Activated CD4-positive, CD25-positive, alpha-beta regulatory T cell treated with anti-CD3 and anti-CD28 coated beads, Interleukin-2, amount 50 U/mL, for 16 hours (primary cell): Measurements from ENCODE around the gene PLS1.
"Not testable (repeated sequence)": the region's sequence is repeated elsewhere in the genome, so short reads cannot be mapped to it uniquely, and the experiment has no call there.

Experiments used
- DNase-seq: peaks from one replicate; pipeline ENCODE4 v3.0.0-alpha.2; 2020; ENCODE audit warnings: low read depth, low spot score

Gene PLS1

DNA sequence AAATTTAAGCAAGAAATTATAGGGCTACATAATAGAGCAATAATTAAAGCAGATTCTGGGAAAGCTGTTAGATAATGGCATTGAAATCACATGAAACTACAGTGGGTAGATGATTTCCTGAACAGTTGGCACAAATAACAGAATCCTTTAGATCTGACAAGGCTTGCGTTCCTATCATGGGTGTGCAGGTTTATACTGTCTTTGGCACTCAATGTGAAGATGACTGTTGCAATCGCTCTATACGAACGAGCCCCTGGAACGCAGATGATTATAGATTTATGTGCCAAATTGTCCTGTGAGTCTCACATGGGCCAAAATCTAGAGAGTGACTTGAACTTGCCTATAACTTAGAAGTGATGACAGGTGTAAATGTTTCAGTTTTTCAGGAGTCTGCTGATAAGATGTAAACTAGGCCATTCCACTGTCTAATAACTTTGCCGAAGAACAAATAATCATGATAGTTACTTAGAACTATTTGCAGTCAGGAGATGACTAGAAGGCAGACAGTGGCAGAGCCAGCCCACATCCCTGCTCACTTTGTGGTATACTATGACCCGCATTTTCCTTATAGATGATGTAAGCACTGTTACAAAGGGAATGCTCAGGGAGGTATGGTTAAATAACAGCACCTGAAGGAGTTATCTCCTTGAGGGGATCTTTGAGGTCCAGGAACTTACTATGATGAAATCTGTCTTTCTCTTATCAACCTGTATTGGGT, 97.1 kb downstream of the PLS1 start:
- DNase-seq = no peak

DNA sequence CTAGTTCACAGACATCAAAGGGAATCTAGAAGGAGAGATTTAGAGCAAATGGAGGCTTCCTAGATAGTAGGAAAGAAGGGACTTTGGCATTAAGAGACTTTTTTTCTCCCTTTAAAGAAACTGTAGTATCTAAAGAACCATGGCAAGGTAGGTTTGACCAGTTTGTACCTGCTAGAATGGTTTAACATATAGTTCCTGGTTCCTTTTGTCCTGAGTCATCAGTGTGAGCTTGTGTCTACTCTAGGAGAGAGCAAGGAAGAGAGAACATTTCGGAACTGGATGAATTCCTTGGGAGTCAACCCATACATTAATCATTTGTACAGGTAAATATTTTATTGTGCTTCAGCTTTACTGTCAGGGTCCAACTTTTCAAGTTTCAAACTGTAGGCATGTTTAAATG, 98.0 kb downstream of the PLS1 start:
- DNase-seq = no peak

DNA sequence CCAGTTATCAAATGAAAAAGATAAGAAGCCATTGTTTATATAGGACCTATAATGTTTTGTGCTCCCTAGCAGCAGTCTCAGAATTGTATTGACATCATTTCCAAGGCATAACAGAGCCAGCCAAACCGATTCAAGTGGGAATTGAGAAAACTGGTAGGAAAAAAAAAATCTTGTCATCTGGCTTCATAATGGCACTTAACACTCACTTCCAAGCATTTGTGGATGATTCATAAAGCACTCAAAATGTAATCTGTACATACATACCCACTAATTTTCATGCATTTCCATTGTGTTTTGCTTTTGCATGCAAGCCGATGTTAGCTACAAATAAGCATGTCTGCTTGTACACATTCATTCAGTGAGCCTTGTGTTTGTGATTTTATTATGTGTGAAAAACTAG, 109.0 kb downstream of the PLS1 start:
- DNase-seq = no peak

DNA sequence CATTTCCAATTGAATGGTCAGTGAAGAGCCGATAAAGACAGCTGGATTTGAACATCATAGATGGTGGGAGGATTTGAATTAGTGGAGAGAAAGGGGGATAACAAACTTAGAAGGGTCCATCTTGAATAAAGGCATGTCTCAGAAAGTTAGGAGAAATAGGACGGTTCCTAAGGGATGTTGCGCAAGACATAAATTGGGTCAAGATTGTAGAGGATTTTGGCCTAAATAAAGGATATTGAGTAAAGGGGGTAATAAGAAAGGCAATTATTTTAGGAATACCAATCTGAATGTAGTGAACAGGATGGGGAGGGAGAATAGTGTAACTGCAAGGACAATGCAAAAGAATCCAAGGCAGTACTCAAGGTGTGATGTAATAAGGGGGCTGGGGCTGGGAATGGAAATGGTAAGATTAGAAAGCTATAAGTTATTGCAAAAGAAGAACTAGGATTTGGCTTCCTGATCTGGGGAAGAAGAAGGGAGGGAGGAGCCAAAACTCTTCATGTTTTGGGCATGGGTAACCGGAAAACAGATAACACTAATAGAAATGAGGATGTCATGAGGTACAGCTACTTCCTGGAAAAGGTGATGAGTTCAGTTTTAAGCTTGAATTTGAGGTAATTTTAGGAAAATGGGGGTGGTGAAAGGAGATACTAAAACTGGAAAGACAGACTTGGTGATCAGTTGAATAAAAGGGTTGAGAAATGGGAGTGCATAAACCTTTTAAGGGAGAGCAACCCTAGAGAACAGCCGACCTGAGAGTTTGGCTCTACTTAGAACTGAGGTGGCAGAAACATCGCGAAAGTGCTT, 110.3 kb downstream of the PLS1 start:
- DNase-seq = no peak

DNA sequence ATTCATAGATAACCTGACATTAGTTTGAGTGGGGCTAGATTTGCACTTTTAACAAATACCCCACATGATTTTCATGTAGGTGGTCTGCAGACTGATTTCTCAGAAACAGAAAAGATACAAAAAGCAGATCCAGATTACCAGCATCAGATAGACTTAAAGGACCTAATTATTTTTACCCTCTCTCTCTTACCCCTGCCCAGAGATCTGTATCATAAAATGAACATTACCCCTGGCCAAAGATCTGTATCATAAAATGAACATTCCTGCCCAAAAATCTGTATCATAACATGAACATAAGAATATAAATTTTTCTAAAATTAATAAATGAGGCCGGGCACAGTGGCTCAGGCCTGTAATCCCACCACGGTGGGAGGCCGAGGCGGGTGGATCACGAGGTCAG, 113.0 kb downstream of the PLS1 start:
- DNase-seq = no peak

DNA sequence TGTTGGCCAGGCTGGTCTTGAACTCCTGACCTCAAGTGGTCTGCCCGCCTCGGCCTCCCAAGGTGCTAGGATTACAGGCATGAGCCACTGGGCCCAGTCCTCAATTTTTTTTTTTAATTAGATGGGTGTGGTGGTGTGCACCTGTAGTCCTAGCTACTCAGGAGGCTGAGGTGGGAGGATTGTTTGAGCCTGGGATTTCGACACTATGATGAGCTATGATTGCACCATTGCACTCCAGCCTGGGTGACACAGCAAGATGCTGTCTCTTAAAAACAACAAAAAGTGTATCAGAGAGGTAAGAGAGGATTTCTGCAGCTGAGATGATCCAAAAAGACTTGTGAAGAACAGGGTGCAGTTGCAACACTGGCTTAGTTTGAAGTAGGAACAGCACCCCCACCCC, 118.7 kb downstream of the PLS1 start:
- not testable (repeated sequence) for DNase-seq

DNA sequence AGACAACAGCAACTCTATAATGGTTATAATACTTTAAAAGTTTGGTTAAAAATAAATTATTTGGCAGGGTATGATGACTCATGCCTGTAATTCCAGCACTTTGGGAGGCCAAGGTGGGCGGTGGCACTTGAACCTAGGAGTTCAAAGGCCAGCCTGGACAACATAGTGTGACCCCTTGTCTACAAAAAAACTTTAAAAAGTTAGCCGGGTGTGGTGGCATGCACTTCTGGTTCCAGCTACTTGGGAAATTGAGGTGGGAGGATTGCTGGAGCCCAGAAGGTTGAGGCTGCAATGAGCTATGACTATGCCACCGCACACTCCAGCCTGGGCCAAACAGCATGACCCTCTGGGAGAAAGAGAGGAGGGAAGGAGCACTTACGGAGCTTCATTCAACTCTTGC, 119.9 kb downstream of the PLS1 start:
- no peak for DNase-seq

DNA sequence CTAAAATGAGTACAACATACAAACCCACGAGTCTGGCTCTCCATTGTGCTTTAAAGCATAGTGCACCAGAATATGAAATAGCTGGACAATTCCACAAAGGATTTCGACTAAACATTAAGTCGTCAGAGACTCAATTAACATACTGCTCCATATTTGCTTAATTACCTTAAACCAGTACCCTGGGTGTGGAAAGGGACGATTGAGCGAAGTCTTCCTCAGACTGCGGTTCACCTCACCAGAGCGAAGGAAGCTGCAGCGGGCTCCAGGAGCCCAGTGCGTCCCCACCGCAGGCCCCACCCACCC, 127.4 kb downstream of the PLS1 start:
- DNase-seq = no peak

DNA sequence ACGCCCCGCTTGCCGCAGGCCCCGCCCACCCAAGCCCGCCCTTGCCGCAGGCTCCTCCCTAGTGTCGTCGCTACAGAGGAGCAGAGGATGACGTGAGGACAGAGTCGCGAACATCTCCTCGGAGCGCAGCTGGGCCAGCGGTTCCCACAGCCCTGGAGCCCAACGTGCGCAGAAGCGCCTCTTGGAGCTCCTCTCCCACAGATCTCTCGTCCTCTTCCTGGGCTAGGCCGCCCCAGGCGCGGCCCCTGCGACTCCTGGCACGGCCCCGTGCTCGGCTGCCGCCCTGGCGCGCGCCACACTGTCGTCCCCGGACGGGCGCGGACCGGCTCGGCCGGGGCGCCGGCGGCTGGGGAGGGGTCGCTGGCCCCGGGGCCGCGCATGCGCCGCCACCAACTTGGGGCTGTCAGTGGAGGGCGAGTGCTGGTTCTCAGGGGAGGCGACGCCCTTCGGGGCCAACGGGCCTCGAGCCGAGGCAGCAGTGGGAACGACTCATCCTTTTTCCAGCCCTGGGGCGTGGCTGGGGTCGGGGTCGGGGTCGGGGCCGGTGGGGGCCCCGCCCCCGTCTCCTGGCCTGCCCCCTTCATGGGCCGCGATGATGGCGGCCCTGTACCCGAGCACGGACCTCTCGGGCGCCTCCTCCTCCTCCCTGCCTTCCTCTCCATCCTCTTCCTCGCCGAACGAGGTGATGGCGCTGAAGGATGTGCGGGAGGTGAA, 127.9 kb downstream of the PLS1 start, which contains the start of gene TRPC1:
Gene TRPC1, plus strand, starts transcription at position 67 of the 714 bp plus-strand sequence. Its CDS starts 526 bp downstream, at position 593.
- peak; percentile 42 for DNase-seq

DNA sequence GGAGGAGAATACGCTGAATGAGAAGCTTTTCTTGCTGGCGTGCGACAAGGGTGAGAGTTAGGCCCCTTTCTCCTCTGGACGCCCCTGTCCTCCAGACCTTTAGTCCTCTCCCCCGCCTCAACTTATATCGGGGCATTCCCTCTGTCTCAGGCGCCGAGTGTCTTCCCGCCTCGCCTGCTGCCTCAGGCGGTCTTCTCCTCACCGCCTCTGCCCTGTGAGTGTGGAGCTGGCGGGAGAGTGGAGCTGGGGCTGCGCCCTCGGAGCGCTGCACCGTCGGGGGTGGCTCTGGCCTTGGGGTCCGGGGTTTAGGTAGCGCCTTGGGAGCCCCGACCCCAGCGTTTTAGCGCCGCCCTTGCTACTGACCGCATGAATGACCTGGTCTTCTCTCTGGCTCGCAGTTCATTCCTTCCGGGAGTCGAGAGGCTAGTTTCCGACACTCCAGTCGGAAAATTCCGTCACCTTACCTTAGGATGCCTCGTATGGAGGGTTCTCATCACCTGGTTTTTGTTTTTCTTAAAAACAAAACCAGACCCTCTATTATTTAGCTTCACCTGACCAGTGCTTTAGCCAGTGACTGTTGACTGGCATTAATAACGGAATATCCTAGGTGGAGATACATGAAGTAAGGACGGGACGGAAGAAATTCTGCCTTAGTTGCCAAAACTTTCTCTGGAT, 128.6 kb downstream of the PLS1 start:
- DNase-seq = no peak

DNA sequence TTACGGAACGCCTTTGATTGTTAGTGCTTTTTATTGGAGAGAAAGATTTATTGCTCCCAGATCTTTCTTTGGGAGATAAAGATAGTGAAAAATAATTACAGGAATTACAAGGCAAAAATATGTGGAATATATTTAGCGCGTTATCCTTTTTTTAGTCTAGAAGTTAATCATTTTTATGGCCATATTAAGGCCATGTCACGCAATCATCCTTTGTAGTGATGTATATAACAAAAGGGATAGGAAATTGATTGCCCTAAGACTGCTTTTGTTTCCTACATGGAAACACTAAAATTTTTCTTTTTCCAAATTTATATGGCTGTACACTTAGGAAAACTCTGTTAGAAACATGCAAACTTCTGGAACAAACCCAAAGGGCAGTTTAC, 129.2 kb downstream of the PLS1 start:
- DNase-seq = no peak

DNA sequence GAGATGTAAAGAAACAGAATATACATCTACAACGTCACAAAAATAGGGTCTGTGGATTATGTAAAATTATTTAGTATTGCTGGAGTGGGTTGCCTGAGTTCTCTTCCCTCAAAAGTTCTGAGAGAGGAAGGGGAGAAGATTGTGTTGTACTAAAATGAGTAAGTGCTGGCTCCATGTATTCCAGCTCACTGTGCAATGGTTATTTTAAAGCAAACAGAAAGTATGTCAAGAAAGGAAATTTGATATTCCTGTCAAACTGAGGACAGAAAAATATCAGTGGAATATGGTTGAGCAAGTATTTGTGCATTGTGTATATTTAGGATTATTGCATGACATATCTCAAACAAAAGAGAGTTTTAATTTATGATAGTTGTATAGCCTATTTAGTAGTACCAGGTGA, 129.8 kb downstream of the PLS1 start:
- no peak for DNase-seq

DNA sequence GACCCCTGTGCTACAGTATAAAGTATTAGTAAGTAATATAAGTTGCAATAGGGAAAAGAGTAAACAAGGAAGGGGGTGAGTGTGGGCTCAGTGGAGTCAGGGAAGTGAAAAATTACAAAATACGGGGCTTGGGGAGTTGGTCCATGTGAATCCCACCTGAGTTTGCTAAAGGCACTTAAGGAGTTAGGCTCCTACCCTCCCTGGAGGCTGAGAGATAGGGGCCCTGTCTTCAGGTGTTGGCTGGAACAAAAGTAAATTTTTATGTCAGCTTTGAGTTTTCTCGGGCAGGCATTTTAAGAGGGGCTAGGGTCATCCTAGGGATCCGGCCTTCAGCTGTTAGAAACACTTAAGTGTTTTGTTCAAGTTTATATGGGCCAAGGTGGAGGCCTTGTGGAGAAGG, 135.9 kb downstream of the PLS1 start:
- no peak for DNase-seq

DNA sequence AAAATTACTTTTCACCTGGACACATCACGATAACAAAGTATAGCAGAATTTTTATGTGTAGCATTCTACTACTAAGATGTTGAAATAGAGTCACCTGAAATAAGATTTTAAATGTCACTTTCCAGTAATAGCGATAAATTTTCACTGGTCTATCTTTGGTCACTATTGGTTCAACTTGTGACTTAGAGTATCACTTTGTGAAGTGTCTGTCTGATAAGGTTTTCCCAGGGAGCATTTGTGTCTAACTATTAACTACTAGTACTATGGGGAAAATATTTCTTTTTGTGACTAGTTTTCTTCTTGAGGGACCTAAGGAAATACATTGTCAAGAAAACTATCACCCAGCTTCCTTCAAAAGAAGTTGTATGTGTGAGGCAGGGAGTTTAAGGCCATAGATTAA, 138.6 kb downstream of the PLS1 start:
- no peak for DNase-seq

DNA sequence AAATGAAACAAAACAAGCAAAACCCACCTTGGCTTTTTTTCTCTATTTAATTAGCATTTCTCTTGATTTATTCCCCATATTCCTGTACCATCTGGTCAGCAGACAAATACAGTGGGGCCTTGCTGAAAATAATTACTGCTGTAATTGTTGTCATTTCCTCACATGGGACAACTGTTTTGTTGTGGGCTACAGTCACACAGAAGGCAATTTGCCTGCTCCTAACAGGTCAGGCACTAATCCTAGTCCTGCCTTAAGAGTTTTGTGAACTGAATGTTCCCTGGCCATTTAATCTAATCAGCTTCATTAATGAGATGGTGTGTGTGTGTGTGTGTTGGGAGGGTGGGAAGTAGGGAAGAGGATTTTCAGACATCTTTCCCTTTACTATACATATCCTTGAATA, 139.3 kb downstream of the PLS1 start:
- no peak for DNase-seq

DNA sequence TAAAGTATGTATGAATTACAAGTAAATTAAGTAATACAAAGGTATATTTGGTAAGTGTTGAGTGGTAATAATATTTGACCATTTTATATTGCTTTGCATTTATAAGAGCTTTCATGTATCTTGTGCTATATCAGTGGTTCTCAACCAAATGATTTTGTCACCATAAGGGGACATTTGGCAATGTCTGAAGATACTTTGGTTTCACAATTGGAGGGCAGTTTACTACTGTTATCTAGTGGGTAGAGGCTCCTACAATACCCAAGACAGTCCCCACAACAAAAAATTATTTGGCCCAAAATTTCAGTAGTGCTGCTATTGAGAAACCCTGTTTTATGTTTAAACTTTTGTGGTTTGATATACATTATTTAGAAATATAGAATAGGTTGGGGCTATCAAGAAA, 142.2 kb downstream of the PLS1 start:
- no peak for DNase-seq

DNA sequence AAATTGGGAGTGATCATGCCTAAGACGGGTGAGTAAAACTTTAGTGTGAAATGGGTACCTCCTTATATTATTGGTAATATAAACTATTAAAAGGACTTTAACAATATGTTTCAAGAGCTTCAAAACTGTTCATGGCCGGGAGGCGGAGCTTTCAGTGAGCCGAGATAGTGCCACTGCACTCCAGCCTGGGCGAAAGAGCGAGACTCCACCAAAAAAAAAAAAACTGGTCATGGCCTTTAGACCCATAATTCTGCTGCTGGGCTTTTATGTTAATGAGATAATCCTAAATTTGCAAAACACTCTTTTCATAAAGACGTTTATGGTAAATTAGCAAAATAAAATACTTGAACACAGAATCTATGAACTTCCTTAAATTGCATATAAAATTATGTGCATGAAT, 150.5 kb downstream of the PLS1 start:
- no peak for DNase-seq

DNA sequence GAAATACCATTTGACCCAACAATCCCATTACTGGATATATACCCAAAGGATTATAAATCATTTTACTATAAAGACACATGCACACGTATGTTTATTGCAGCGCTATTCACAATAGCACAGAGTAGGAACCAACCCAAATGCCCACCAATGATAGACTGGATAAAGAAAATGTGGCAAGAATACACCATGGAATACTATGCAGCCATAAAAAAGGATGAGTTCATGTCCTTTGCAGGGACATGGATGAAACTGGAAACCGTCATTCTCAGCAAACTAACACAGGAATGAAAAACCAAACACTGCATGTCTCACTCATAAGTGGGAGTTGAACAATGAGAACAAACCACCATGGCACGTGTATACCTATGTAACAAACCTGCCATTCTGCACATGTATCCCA, 154.3 kb downstream of the PLS1 start:
- DNase-seq = not testable (repeated sequence)

DNA sequence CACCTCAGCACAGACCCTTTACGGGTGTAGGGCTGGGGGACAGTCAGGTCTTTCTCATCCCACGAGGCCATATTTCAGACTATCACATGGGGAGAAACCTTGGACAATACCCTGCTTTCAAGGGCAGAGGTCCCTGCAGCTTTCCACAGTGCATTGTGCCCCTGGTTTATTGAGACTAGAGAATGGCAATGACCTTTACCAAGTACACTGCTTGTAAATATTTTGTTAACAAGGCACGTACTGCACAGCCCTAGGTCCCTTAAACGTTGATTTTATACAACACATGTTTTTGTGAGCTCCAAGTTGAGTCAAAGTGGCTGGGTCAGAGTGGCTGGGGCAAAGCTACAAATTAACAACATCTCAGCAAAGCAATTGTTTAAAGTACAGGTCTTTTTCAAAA, 156.4 kb downstream of the PLS1 start:
- not testable (repeated sequence) for DNase-seq

DNA sequence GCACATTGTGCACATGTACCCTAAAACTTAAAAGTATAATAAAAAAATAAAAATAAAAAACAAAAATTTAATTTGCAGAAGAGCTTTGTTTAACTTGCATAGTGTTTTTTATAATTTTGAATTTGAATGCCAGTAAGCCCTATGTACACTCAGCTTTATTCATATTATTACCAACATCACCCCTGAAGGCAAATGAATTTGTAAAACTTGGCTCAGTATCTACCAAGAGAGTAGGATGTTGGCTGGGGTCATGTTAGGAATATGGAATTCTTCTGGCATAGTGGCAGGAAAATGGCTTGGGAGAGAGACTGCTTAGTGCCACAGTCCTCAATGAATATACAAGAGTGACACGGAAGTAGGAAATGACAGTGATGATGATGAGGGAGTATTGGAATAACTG, 158.3 kb downstream of the PLS1 start:
- no peak for DNase-seq
